AG09309 (cell line): ENCODE measurements around the gene ZFP42.
"Not testable (repeated sequence)": the region's sequence is repeated elsewhere in the genome, so short reads cannot be mapped to it uniquely, and the experiment has no call there.

Experiments used
- DNase-seq: peaks from one replicate; pipeline ENCODE4 v3.0.0-alpha.2; 2010; ENCODE audit warnings: low read depth
- H3K4me3 ChIP-seq: 2 replicates; pipeline ENCODE4 v1.5.1; 2011; ENCODE audit warnings: mild to moderate bottlenecking, low read depth, low read length, moderate library complexity; ENCODE audit not compliant: control insufficient read depth
- CTCF ChIP-seq: IDR thresholded peaks from 2 replicates; pipeline ENCODE4 v1.5.1; 2011; ENCODE audit warnings: mild to moderate bottlenecking, low read depth, low read length, inconsistent platforms; ENCODE audit not compliant: insufficient read depth, control insufficient read depth; ENCODE audit errors: missing control alignments

The ZFP42 gene

GRCh38 chr4:187983746-187984145 lies 11.8 kb upstream of the ZFP42 start:
- H3K4me3 ChIP-seq = no peak overlapping the region
- no peak for DNase-seq
- no peak for TF ChIP-seq CTCF

GRCh38 chr4:187992971-187993370 lies 2.6 kb upstream of the ZFP42 start:
- no peak overlapping the region for H3K4me3 ChIP-seq
- TF ChIP-seq CTCF = no peak
- DNase-seq = no peak

- peak; percentile 39 for TF ChIP-seq CTCF
- no peak overlapping the region for H3K4me3 ChIP-seq
- no peak for DNase-seq
These were observed 1.7 kb upstream of the ZFP42 start for GRCh38 chr4:187993827-187994226.

- TF ChIP-seq CTCF = no peak
- DNase-seq = no peak
- no peak overlapping the region for H3K4me3 ChIP-seq
These were observed 1.1 kb downstream of the ZFP42 start for GRCh38 chr4:187996502-187997177.

GRCh38 chr4:187997991-187998390 lies 2.4 kb downstream of the ZFP42 start:
- DNase-seq, H3K4me3 ChIP-seq: not testable (repeated sequence)

- no peak for DNase-seq
- TF ChIP-seq CTCF = no peak
- no peak overlapping the region for H3K4me3 ChIP-seq
These were observed 3.9 kb downstream of the ZFP42 start for GRCh38 chr4:187999406-187999932.

- no peak for DNase-seq
- TF ChIP-seq CTCF = no peak
- H3K4me3 ChIP-seq = no peak overlapping the region
These were observed 6.8 kb downstream of the ZFP42 start for GRCh38 chr4:188002323-188002722.
